HEK293 (cell line): ENCODE measurements around the gene TRIM33.

Experiments
- CTCF ChIP-seq: fragments of 450-650 bp; formaldehyde crosslinking; IDR thresholded peaks from 2 replicates; pipeline ENCODE4 v1.5.1; 2016; ENCODE audit warnings: missing biosample characterization, missing genetic modification characterization
- INSM2 ChIP-seq: fragments of 450-650 bp; formaldehyde crosslinking; IDR thresholded peaks from 2 replicates; pipeline ENCODE4 v1.5.1; 2016; ENCODE audit warnings: missing biosample characterization, missing genetic modification characterization
- ZEB2 ChIP-seq: fragments of 450-650 bp; formaldehyde crosslinking; IDR thresholded peaks from 2 replicates; pipeline ENCODE4 v1.5.1; 2016; ENCODE audit warnings: missing biosample characterization, missing genetic modification characterization
- ZNF292 ChIP-seq: fragments of 450-650 bp; formaldehyde crosslinking; IDR thresholded peaks from 2 replicates; pipeline ENCODE4 v1.5.1; 2016; ENCODE audit warnings: low read depth, missing biosample characterization, missing genetic modification characterization, borderline replicate concordance
- ZNF311 ChIP-seq: fragments of 450-650 bp; formaldehyde crosslinking; IDR thresholded peaks from 2 replicates; pipeline ENCODE4 v1.5.1; 2017; ENCODE audit warnings: missing biosample characterization, missing genetic modification characterization, borderline replicate concordance
- ZNF324 ChIP-seq: fragments of 450-650 bp; formaldehyde crosslinking; IDR thresholded peaks from 2 replicates; pipeline ENCODE4 v1.5.1; 2016; ENCODE audit warnings: missing biosample characterization, missing genetic modification characterization
- ZNF398 ChIP-seq: fragments of 450-650 bp; formaldehyde crosslinking; IDR thresholded peaks from 2 replicates; pipeline ENCODE4 v1.5.1; 2017; ENCODE audit warnings: missing biosample characterization, missing genetic modification characterization
- ZNF510 ChIP-seq: fragments of 450-650 bp; formaldehyde crosslinking; IDR thresholded peaks from 2 replicates; pipeline ENCODE4 v1.5.1; 2018; ENCODE audit warnings: mild to moderate bottlenecking, missing genetic modification characterization, missing biosample characterization; ENCODE audit not compliant: insufficient replicate concordance
- ZNF514 ChIP-seq: fragments of 450-650 bp; formaldehyde crosslinking; IDR thresholded peaks from 2 replicates; pipeline ENCODE4 v1.5.1; 2016; ENCODE audit warnings: missing biosample characterization, missing genetic modification characterization
- ZNF529 ChIP-seq: fragments of 450-650 bp; formaldehyde crosslinking; IDR thresholded peaks from 2 replicates; pipeline ENCODE4 v1.5.1; 2017; ENCODE audit warnings: missing genetic modification characterization, missing biosample characterization; ENCODE audit not compliant: insufficient replicate concordance
- ZNF558 ChIP-seq: fragments of 450-650 bp; formaldehyde crosslinking; IDR thresholded peaks from 2 replicates; pipeline ENCODE4 v1.5.1; 2016; ENCODE audit warnings: missing biosample characterization, missing genetic modification characterization
- ZNF580 ChIP-seq: fragments of 450-650 bp; formaldehyde crosslinking; IDR thresholded peaks from 2 replicates; pipeline ENCODE4 v1.5.1; 2016; ENCODE audit warnings: missing biosample characterization, missing genetic modification characterization

GRCh38 chr1:114397601-114398000, 113.4 kb downstream of the TRIM33 start:
- no peak for TF ChIP-seq ZNF510 (tag by site-specific recombination)
- no peak for TF ChIP-seq ZNF324 (tag by site-specific recombination)
- TF ChIP-seq ZNF514: no peak
- TF ChIP-seq ZNF311: no peak
- no peak for TF ChIP-seq ZNF580 (tag by site-specific recombination)
- no peak for TF ChIP-seq ZNF292 (tag by site-specific recombination)
- TF ChIP-seq ZNF558: no peak
- no peak for TF ChIP-seq CTCF (tag by site-specific recombination)
- no peak for TF ChIP-seq INSM2 (tag by site-specific recombination)
- TF ChIP-seq ZNF398 (tag by site-specific recombination): no peak
- TF ChIP-seq ZEB2 (tag by site-specific recombination): no peak
- no peak for TF ChIP-seq ZNF529 (tag by site-specific recombination)
